ENCODE measurements around the gene AMT. TPM values are rescaled to one million over a fixed set of nuclear protein-coding genes. Genes with fewer than 3 reads are reported as not detected.

The AMT gene
- total and polyA plus RNA-seq, 2 experiments from 2014 or later = 1.6 to 1.7 TPM

DNA sequence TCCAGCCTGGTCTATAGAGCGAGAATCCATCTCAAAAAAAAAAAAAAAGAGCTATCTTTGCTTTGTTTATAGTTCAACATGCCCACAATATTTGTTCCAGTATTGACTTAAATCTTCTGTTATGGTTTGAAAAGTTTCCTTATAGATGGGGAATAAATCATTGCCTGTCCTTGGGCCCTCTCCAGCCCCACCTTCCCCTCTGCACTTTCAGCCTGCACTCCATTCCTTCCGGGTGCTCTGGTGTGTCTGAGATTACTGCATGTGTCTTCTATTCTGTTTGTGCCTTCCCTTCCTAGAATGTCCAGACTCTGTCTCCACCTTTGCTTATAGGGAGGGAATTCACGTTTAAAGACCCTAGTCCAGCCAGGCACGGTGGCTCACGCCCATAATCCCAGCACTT is 38.9 kb downstream of the AMT start:
- Histone ChIP-seq H3K9me3 (ENCODE audit: low read depth) (no peaks in the 10 kb centered on the region), H3K4me3 (no peak overlapping the region), H2AFZ (no peak overlapping the region), H3K9ac (no peak overlapping the region), H4K20me1 (ENCODE audit: insufficient read depth) (peaks cover 38% of the 10 kb centered on the region), H3F3A (ENCODE audit: insufficient read depth) (peaks cover 54% of the 10 kb centered on the region), H3K27me3 (replicated peaks; ENCODE audit: insufficient read depth) (no peaks in the 10 kb centered on the region), H3K4me2 (ENCODE audit: unreplicated experiment) (no peak overlapping the region), H3K27ac (no peak overlapping the region), H3K36me3 (ENCODE audit: low read depth) (no peaks in the 10 kb centered on the region), H3K79me2 (ENCODE audit: insufficient read depth) (peaks cover 100% of the 10 kb centered on the region), H3K4me1 (ENCODE audit: insufficient read depth) (peaks cover 25% of the 10 kb centered on the region), H3K9me2 (ENCODE audit: insufficient read depth) (no peaks in the 10 kb centered on the region)
- DNase-seq = no peak
- 61 to 65% methylated on average over 5 of the region's 5 CpGs for WGBS, 2 experiments (ENCODE audit: low coverage in 1 of 2, low lambda C conversion rate in 2 of 2, missing lambda C conversion rate in 2 of 2)
- TF ChIP-seq EZH2 (IDR thresholded peaks at IDR 0.05; ENCODE audit: insufficient read depth, poor library complexity, severe bottlenecking) (no peak), EZH2phosphoT487 (IDR thresholded peaks at IDR 0.05; ENCODE audit: insufficient read depth, low read depth) (no peak)
- in situ Hi-C loops (cut with MboI) = no loop called here

DNA sequence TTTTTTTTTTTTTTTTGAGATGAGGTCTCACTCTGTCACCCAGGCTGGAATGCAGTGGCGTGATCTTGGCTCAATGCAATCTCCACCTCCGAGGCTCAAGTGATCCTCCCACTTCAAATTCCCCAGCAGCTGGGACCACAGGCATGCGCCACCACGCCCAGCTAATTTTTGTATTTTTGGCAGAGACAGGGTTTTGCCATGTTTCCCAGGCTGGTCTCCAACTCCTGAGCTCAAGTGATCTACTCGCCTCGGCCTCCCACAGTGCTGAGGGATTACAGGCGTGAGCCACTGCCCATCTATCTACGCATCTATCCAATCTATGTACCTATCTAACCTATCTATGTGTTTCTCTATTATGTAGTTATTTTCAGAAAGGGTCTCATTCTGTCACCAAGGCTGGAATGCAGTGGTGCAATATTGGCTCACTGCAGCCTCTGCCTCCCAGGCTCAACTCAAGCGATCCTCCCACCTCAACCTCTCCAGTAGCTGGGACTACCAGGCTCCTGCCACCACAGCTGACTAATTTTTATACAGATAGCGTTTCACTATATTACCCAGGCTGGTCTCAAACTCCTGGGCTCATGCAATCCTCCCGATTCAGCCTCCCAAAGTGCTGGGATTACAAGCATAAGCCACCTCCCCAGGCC is 43.9 kb downstream of the AMT start:
- in situ Hi-C loops (cut with MboI) = no loop called here
- peak overlapping the region; percentile 88 for H3K27ac ChIP-seq
- H3K36me3 ChIP-seq (ENCODE audit: low read depth) = peaks cover 21% of the 10 kb centered on the region
- peaks cover 30% of the 10 kb centered on the region for H3K4me1 ChIP-seq (ENCODE audit: insufficient read depth)
- 32 to 36% methylated on average over 11 of the region's 11 CpGs for WGBS, 2 experiments (ENCODE audit: low coverage in 1 of 2, low lambda C conversion rate in 2 of 2, missing lambda C conversion rate in 2 of 2)
- no peaks in the 10 kb centered on the region for H3K27me3 ChIP-seq (replicated peaks; ENCODE audit: insufficient read depth)
- no peaks in the 10 kb centered on the region for H3K9me2 ChIP-seq (ENCODE audit: insufficient read depth)
- peak overlapping the region; percentile 60 for H3K4me2 ChIP-seq (ENCODE audit: unreplicated experiment)
- H3F3A ChIP-seq (ENCODE audit: insufficient read depth) = peaks cover 62% of the 10 kb centered on the region
- peaks cover 36% of the 10 kb centered on the region for H4K20me1 ChIP-seq (ENCODE audit: insufficient read depth)
- H3K9ac ChIP-seq = peak overlapping the region; percentile 40
- H3K4me3 ChIP-seq = peak overlapping the region; percentile 13; the same call in 1 of the 2 replicates
- H2AFZ ChIP-seq = no peak overlapping the region
- DNase-seq = peak; percentile 86
- no peaks in the 10 kb centered on the region for H3K9me3 ChIP-seq (ENCODE audit: low read depth)
- peaks cover 98% of the 10 kb centered on the region for H3K79me2 ChIP-seq (ENCODE audit: insufficient read depth)
- TF ChIP-seq EZH2phosphoT487 (IDR thresholded peaks at IDR 0.05; ENCODE audit: insufficient read depth, low read depth) (no peak), EZH2 (IDR thresholded peaks at IDR 0.05; ENCODE audit: insufficient read depth, poor library complexity, severe bottlenecking) (no peak)

DNA sequence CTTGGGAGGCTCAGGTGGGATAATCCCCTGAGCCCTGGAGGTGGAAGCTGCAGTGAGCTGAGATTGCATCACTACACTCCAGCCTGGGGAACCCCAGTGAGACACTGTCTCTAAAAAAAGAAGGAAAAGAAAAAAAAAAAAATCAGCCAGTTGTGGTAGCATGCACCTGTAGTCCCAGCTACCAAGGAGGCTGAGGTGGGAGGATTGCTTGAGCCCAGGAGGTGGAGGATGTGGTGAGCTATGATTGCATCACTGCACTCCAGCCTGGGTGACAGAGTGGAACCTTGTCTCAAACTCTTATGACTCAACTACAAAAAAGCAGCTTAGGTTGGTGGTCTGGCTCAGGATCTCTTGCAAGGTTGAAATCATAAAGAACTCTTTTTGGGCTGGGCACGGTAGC is 44.8 kb downstream of the AMT start:
- H3F3A ChIP-seq (ENCODE audit: insufficient read depth) = peaks cover 68% of the 10 kb centered on the region
- H3K9me2 ChIP-seq (ENCODE audit: insufficient read depth) = no peaks in the 10 kb centered on the region
- peak overlapping the region; percentile 88 for H3K27ac ChIP-seq
- peak overlapping the region; percentile 17 for H3K4me2 ChIP-seq (ENCODE audit: unreplicated experiment)
- peaks cover 98% of the 10 kb centered on the region for H3K79me2 ChIP-seq (ENCODE audit: insufficient read depth)
- DNase-seq = peak; percentile 75
- WGBS, 2 experiments (ENCODE audit: low coverage in 1 of 2, low lambda C conversion rate in 2 of 2, missing lambda C conversion rate in 2 of 2) = 92 to 100% methylated on average over 1 of the region's 1 CpG
- H4K20me1 ChIP-seq (ENCODE audit: insufficient read depth) = peaks cover 36% of the 10 kb centered on the region
- H3K4me3 ChIP-seq = peak overlapping the region; percentile 29; the same call in 1 of the 2 replicates
- in situ Hi-C loops (cut with MboI) = no loop called here
- H3K4me1 ChIP-seq (ENCODE audit: insufficient read depth) = peaks cover 30% of the 10 kb centered on the region
- no peaks in the 10 kb centered on the region for H3K9me3 ChIP-seq (ENCODE audit: low read depth)
- H2AFZ ChIP-seq = no peak overlapping the region
- TF ChIP-seq EZH2 (IDR thresholded peaks at IDR 0.05; ENCODE audit: insufficient read depth, poor library complexity, severe bottlenecking) (no peak), EZH2phosphoT487 (IDR thresholded peaks at IDR 0.05; ENCODE audit: insufficient read depth, low read depth) (no peak)
- no peaks in the 10 kb centered on the region for H3K27me3 ChIP-seq (replicated peaks; ENCODE audit: insufficient read depth)
- peaks cover 30% of the 10 kb centered on the region for H3K36me3 ChIP-seq (ENCODE audit: low read depth)
- H3K9ac ChIP-seq = peak overlapping the region; percentile 58

DNA sequence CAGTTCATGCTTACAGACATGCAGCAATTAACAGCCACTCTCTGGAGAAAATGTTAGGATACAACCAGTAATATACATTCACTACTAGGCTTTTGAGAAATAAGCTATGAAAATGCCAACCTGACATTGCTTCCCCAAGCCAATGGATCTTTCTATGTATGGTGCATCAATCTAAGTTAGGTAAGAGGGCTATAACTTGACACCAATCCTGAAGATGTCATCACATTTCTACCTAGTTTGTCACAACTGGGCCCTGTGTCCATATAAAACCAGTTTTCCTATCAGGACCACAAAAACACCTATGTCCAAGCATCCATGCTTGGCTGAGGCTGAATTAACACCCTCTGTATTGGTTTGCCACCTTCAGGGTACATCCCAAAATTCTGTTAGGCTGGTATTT is 50.3 kb downstream of the AMT start:
- peaks cover 19% of the 10 kb centered on the region for H4K20me1 ChIP-seq (ENCODE audit: insufficient read depth)
- no peaks in the 10 kb centered on the region for H3K4me1 ChIP-seq (ENCODE audit: insufficient read depth)

More for the DNA sequence above, 50.3 kb downstream of the AMT start:
- in situ Hi-C loops (cut with MboI) = no loop called here
- Histone ChIP-seq H3K27ac (no peak overlapping the region), H2AFZ (no peak overlapping the region), H3F3A (ENCODE audit: insufficient read depth) (peaks cover 46% of the 10 kb centered on the region), H3K9me2 (ENCODE audit: insufficient read depth) (no peaks in the 10 kb centered on the region), H3K9ac (no peak overlapping the region), H3K27me3 (replicated peaks; ENCODE audit: insufficient read depth) (no peaks in the 10 kb centered on the region), H3K79me2 (ENCODE audit: insufficient read depth) (peaks cover 100% of the 10 kb centered on the region), H3K9me3 (ENCODE audit: low read depth) (no peaks in the 10 kb centered on the region), H3K4me3 (no peak overlapping the region), H3K36me3 (ENCODE audit: low read depth) (peaks cover 66% of the 10 kb centered on the region), H3K4me2 (ENCODE audit: unreplicated experiment) (no peak overlapping the region)
- TF ChIP-seq EZH2 (IDR thresholded peaks at IDR 0.05; ENCODE audit: insufficient read depth, poor library complexity, severe bottlenecking) (no peak), EZH2phosphoT487 (IDR thresholded peaks at IDR 0.05; ENCODE audit: insufficient read depth, low read depth) (no peak)
- no peak for DNase-seq
